ENCODE data around the gene WNT1.

GRCh38 chr12:48933664-48934311, 44.3 kb upstream of the WNT1 start:
- TF ChIP-seq CTCF (IDR thresholded peaks at IDR 0.05) = no peak
- no peak for TF ChIP-seq POLR2A (IDR thresholded peaks at IDR 0.05)
